ENCODE results near the gene WDR31.
A peak's percentile ranks its signal among the peaks of the same experiment; 100 is the strongest.

The WDR31 gene

GRCh38 chr9:113364951-113365350 lies 24.9 kb upstream of the WDR31 start:
- Histone ChIP-seq H3K9ac (ENCODE audit: low read length) (no peak overlapping the region), H3K9me3 (ENCODE audit: low read length) (no peaks in the 10 kb centered on the region), H3K27ac (ENCODE audit: low read depth, low read length) (no peak overlapping the region), H3K4me1 (ENCODE audit: insufficient read depth, low read length) (no peaks in the 10 kb centered on the region), H3K4me3 (ENCODE audit: low read depth in 1 of 2, low read length in 2 of 2) (no peak overlapping the region), H3K36me3 (ENCODE audit: insufficient read depth, low read length) (no peaks in the 10 kb centered on the region), H3K27me3 (ENCODE audit: control insufficient read depth in 1 of 2, insufficient read depth in 2 of 2, low read length in 2 of 2) (no peaks in the 10 kb centered on the region)

DNA sequence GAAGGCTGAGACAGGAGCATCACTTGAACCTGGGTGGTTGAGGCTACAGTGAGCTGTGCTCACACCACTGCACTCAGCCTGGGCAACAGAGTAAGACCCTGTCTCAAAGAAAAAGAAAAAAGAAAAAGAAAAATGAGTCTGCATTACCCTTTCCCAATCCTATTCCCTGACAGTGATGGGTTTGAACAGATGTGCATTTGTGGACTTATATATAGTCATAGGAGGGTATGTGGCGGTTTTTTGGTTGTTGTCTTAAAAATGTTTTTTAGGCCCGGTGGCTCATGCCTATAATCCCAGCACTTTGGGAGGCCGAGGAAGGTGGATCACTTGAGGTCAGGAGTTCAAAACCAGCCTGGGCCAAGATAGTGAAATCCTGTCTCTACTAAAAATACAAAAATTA lies 23.3 kb upstream of the WDR31 start:
- H3K9ac ChIP-seq (ENCODE audit: low read length) = no peak overlapping the region
- no peaks in the 10 kb centered on the region for H3K9me3 ChIP-seq (ENCODE audit: low read length)
- no peak overlapping the region for H3K27ac ChIP-seq (ENCODE audit: low read depth, low read length)
- H3K27me3 ChIP-seq (ENCODE audit: control insufficient read depth in 1 of 2, insufficient read depth in 2 of 2, low read length in 2 of 2) = no peaks in the 10 kb centered on the region
- no peak overlapping the region for H3K4me3 ChIP-seq (ENCODE audit: low read depth in 1 of 2, low read length in 2 of 2)
- no peaks in the 10 kb centered on the region for H3K36me3 ChIP-seq (ENCODE audit: insufficient read depth, low read length)
- no peaks in the 10 kb centered on the region for H3K4me1 ChIP-seq (ENCODE audit: insufficient read depth, low read length)

DNA sequence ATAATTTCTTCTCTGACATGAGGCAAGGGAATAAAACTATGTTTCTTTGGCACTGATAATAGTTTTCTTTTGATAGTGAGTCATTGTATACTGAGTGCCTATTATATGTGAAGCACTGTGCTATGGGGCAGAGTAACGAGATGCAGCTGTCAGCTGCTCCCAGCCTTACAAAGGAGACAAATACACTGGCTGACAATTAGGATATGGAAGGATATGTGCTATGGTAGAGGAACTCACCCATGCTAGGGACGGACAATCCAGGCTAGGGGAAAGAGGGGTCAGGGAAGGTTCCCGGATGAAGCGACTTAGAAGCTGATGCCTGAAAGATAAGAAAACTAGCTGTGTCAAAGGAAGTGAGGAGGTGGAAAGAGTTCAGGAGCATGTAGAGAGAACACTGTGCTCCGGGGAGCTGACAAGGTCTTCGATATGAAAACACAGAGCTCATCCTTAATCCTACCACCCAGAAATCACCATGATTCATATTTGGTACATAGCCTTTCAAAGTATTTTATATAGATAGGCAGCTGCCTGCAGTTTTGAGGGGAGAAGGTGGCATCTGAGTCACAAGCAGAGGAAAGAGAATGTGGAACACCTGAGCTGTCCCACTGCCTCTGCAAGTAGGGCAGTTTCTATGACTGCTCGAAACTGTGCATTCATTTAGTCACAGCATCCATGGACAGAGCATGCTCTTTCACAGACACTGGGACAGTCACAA lies 21.4 kb upstream of the WDR31 start:
- Histone ChIP-seq H3K9me3 (ENCODE audit: low read length) (no peaks in the 10 kb centered on the region), H3K4me1 (ENCODE audit: insufficient read depth, low read length) (no peaks in the 10 kb centered on the region), H3K36me3 (ENCODE audit: insufficient read depth, low read length) (no peaks in the 10 kb centered on the region), H3K27ac (ENCODE audit: low read depth, low read length) (no peak overlapping the region), H3K9ac (ENCODE audit: low read length) (no peak overlapping the region), H3K27me3 (ENCODE audit: control insufficient read depth in 1 of 2, insufficient read depth in 2 of 2, low read length in 2 of 2) (no peaks in the 10 kb centered on the region), H3K4me3 (ENCODE audit: low read depth in 1 of 2, low read length in 2 of 2) (no peak overlapping the region)

- Histone ChIP-seq H3K9ac (ENCODE audit: low read length) (no peak overlapping the region), H3K27ac (ENCODE audit: low read depth, low read length) (no peak overlapping the region), H3K9me3 (ENCODE audit: low read length) (no peaks in the 10 kb centered on the region), H3K4me3 (ENCODE audit: low read depth in 1 of 2, low read length in 2 of 2) (no peak overlapping the region), H3K4me1 (ENCODE audit: insufficient read depth, low read length) (no peaks in the 10 kb centered on the region), H3K36me3 (ENCODE audit: insufficient read depth, low read length) (no peaks in the 10 kb centered on the region), H3K27me3 (ENCODE audit: control insufficient read depth in 1 of 2, insufficient read depth in 2 of 2, low read length in 2 of 2) (no peaks in the 10 kb centered on the region)
Observed at GRCh38 chr9:113360242-113360842, 20.3 kb upstream of the WDR31 start.

DNA sequence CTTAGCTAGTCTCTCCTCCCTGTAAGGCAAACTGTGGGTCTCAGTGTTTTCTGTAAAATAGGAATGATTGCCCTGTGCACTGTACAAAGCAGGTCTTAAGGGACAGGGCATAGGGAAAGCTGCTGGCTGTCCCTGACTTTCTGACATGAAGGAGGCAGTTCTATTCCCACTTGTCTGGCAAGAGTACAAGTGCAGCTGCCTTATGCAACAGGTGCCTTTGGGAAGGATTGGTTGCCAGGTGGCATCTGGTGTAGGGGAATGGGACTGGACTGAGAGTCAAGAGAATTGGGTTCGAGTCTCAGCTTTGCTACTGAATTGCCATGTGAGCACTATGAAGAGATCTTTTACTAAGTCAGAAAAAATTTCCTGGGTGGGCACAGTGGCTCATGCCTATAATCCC lies 19.3 kb upstream of the WDR31 start:
- H3K9me3 ChIP-seq (ENCODE audit: low read length) = no peaks in the 10 kb centered on the region
- H3K27me3 ChIP-seq (ENCODE audit: control insufficient read depth in 1 of 2, insufficient read depth in 2 of 2, low read length in 2 of 2) = no peaks in the 10 kb centered on the region
- no peak overlapping the region for H3K9ac ChIP-seq (ENCODE audit: low read length)
- H3K4me1 ChIP-seq (ENCODE audit: insufficient read depth, low read length) = no peaks in the 10 kb centered on the region
- no peaks in the 10 kb centered on the region for H3K36me3 ChIP-seq (ENCODE audit: insufficient read depth, low read length)
- no peak overlapping the region for H3K4me3 ChIP-seq (ENCODE audit: low read depth in 1 of 2, low read length in 2 of 2)
- H3K27ac ChIP-seq (ENCODE audit: low read depth, low read length) = no peak overlapping the region

- H3K36me3 ChIP-seq (ENCODE audit: insufficient read depth, low read length) = no peaks in the 10 kb centered on the region
- no peak overlapping the region for H3K27ac ChIP-seq (ENCODE audit: low read depth, low read length)
- no peaks in the 10 kb centered on the region for H3K9me3 ChIP-seq (ENCODE audit: low read length)
- no peaks in the 10 kb centered on the region for H3K4me1 ChIP-seq (ENCODE audit: insufficient read depth, low read length)
- no peak overlapping the region for H3K4me3 ChIP-seq (ENCODE audit: low read depth in 1 of 2, low read length in 2 of 2)
- no peaks in the 10 kb centered on the region for H3K27me3 ChIP-seq (ENCODE audit: control insufficient read depth in 1 of 2, insufficient read depth in 2 of 2, low read length in 2 of 2)
- H3K9ac ChIP-seq (ENCODE audit: low read length) = no peak overlapping the region
Observed at GRCh38 chr9:113356686-113357292, 16.7 kb upstream of the WDR31 start.

DNA sequence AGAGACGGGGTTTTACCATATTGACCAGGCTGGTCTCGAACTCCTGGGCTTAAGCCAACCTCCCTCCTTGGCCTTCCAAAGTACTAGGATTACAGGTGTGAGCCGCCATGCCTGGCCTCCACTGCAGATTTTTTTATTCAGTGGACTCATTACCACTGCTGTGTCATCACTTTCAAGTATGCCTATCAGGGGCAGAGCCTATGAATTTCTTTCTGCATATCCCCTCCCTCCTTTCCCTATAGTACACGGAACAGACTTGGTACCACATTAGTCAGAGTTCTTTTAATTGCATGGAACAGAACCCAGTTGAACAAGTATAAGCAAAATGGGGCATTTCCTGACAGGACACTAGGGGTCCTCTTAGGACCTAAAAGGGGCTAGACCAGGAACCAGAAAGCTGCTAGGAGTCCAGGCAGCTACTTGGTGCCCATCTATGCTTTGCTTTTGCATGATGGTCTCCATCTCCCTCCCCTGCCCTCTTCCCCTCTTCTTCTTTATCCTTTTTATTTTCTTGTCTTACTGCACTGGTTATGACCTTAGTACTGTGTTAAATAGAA lies 15.0 kb upstream of the WDR31 start:
- Histone ChIP-seq H3K4me3 (ENCODE audit: low read depth in 1 of 2, low read length in 2 of 2) (no peak overlapping the region), H3K4me1 (ENCODE audit: insufficient read depth, low read length) (peaks cover 5% of the 10 kb centered on the region), H3K9me3 (ENCODE audit: low read length) (no peaks in the 10 kb centered on the region), H3K27me3 (ENCODE audit: control insufficient read depth in 1 of 2, insufficient read depth in 2 of 2, low read length in 2 of 2) (peaks cover 0 to 7% of the 10 kb centered on the region in 2 donors), H3K9ac (ENCODE audit: low read length) (no peak overlapping the region), H3K36me3 (ENCODE audit: insufficient read depth, low read length) (no peaks in the 10 kb centered on the region), H3K27ac (ENCODE audit: low read depth, low read length) (no peak overlapping the region)

- Histone ChIP-seq H3K4me1 (ENCODE audit: insufficient read depth, low read length) (peaks cover 10% of the 10 kb centered on the region), H3K27me3 (ENCODE audit: control insufficient read depth in 1 of 2, insufficient read depth in 2 of 2, low read length in 2 of 2) (peaks cover 0 to 7% of the 10 kb centered on the region in 2 donors), H3K36me3 (ENCODE audit: insufficient read depth, low read length) (no peaks in the 10 kb centered on the region), H3K9ac (ENCODE audit: low read length) (no peak overlapping the region), H3K4me3 (ENCODE audit: low read depth in 1 of 2, low read length in 2 of 2) (no peak overlapping the region), H3K27ac (ENCODE audit: low read depth, low read length) (no peak overlapping the region), H3K9me3 (ENCODE audit: low read length) (no peaks in the 10 kb centered on the region)
Observed at GRCh38 chr9:113352411-113352810, 12.3 kb upstream of the WDR31 start.

DNA sequence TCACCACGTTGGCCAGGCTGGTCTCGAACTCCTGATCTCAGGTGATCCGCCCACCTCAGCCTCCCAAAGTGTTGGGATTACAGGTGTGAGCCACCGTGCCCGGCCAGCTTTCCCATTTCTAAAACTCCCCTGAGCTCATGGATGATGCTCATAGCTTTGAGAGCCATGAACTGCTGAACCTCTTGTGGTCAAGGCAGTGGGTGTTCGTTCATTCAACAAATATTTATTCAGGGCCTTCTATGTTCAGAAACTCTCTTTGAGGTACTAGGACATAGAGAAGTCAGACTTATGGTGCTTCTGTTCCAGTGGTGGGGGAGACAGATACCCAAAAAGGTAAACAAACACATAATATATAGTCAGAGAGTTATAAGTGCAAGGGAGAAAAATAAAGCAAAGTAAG lies 11.9 kb upstream of the WDR31 start:
- no peaks in the 10 kb centered on the region for H3K9me3 ChIP-seq (ENCODE audit: low read length)
- H3K27ac ChIP-seq (ENCODE audit: low read depth, low read length) = no peak overlapping the region
- peaks cover 10% of the 10 kb centered on the region for H3K4me1 ChIP-seq (ENCODE audit: insufficient read depth, low read length)
- no peak overlapping the region for H3K9ac ChIP-seq (ENCODE audit: low read length)
- peaks cover 0 to 7% of the 10 kb centered on the region in 2 donors for H3K27me3 ChIP-seq (ENCODE audit: control insufficient read depth in 1 of 2, insufficient read depth in 2 of 2, low read length in 2 of 2)
- no peak overlapping the region for H3K4me3 ChIP-seq (ENCODE audit: low read depth in 1 of 2, low read length in 2 of 2)
- no peaks in the 10 kb centered on the region for H3K36me3 ChIP-seq (ENCODE audit: insufficient read depth, low read length)

DNA sequence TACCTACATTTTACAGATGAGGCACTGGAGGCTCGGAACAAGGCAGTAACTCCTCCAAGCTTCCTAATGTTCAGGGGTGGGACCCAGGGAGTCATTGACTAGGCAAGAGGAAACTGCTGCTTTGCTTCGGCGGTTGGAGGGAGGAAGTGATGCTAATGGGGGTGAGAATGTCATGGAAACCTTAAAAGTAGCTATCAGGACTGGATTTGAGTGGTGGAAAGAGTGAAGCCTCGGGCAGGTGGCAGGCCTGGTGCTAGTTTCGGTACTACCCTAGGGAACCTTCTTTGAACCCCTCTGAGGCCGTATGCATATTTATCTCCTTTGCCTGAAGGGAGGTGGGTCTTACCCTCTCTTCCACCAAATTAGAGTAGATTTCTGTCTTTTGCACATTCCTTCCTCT lies 10.9 kb upstream of the WDR31 start:
- H3K27me3 ChIP-seq (ENCODE audit: control insufficient read depth in 1 of 2, insufficient read depth in 2 of 2, low read length in 2 of 2) = peaks cover 0 to 7% of the 10 kb centered on the region in 2 donors
- H3K4me3 ChIP-seq (ENCODE audit: low read depth in 1 of 2, low read length in 2 of 2) = no peak overlapping the region
- peaks cover 10% of the 10 kb centered on the region for H3K4me1 ChIP-seq (ENCODE audit: insufficient read depth, low read length)
- H3K27ac ChIP-seq (ENCODE audit: low read depth, low read length) = no peak overlapping the region
- no peaks in the 10 kb centered on the region for H3K9me3 ChIP-seq (ENCODE audit: low read length)
- no peaks in the 10 kb centered on the region for H3K36me3 ChIP-seq (ENCODE audit: insufficient read depth, low read length)
- no peak overlapping the region for H3K9ac ChIP-seq (ENCODE audit: low read length)

- no peaks in the 10 kb centered on the region for H3K36me3 ChIP-seq (ENCODE audit: insufficient read depth, low read length)
- H3K27me3 ChIP-seq (ENCODE audit: control insufficient read depth in 1 of 2, insufficient read depth in 2 of 2, low read length in 2 of 2) = peaks cover 0 to 7% of the 10 kb centered on the region in 2 donors
- H3K4me3 ChIP-seq (ENCODE audit: low read depth in 1 of 2, low read length in 2 of 2) = peak overlapping the region; percentile 12 to 58
- peaks cover 10% of the 10 kb centered on the region for H3K4me1 ChIP-seq (ENCODE audit: insufficient read depth, low read length)
- peak overlapping the region; percentile 42 for H3K9ac ChIP-seq (ENCODE audit: low read length)
- H3K9me3 ChIP-seq (ENCODE audit: low read length) = no peaks in the 10 kb centered on the region
- H3K27ac ChIP-seq (ENCODE audit: low read depth, low read length) = no peak overlapping the region
Observed at GRCh38 chr9:113350107-113350661, 10.1 kb upstream of the WDR31 start.

All from muscle layer of colon (tissue), 2 donors.